ENCODE results near the gene TMEM150B.

The TMEM150B gene

DNA sequence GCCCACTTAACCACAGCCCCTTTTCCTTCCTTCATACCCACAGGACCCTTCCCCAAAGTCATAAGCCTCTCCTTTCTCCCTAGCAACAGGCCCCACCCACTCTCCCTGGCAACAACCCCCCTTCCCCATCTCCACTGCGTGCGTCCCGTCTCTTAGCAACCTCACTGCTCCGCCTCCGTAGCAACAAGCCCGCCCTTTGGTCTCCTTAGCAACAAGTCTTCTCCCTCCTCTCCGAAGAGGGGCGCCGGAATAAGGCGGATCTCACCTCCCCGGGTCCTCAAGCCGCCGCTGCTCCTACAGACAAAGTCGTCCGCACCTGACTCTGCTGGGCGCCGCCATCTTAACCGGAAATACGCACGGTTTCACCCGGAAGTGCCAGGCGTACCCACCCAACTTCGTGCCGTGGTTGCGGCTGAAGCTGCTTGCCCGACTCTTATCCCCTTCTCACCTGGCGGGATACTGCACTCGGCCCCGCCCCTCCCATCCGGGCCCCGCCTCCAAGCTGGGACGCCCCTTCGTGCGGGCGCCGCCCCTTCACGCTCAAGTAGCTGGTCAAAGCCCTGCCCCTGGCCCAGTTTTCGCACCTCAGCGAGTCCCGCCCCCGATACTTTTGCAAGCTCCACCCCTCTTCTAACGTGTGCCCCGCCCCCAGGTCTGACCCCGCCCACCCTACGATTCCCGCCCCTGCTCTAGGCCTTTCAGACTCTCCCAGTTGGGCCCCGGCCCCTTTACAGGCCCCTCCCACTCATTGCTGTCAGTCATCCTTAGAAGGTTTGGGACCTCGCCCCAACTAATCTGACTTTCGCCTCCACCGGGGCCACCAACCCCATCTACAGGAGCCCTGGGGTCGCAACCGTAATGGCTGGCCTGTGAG, 45.1 kb downstream of the TMEM150B start, which contains the start of gene HSPBP1:
Gene HSPBP1 (minus strand): TSS at position 341 of the 874 bp plus-strand sequence. CDS start 502 bp downstream, outside the sequence.
- H3K27ac ChIP-seq = peak within 1 kb of the TSS; percentile 54
- peak; percentile 89 for DNase-seq (ENCODE audit: low read depth, low spot score)

GRCh38 chr19:55279340-55279739, 45.8 kb downstream of the TMEM150B start:
- no peak for DNase-seq (ENCODE audit: low read depth, low spot score)
- peak overlapping the region; percentile 54 for H3K27ac ChIP-seq

DNA sequence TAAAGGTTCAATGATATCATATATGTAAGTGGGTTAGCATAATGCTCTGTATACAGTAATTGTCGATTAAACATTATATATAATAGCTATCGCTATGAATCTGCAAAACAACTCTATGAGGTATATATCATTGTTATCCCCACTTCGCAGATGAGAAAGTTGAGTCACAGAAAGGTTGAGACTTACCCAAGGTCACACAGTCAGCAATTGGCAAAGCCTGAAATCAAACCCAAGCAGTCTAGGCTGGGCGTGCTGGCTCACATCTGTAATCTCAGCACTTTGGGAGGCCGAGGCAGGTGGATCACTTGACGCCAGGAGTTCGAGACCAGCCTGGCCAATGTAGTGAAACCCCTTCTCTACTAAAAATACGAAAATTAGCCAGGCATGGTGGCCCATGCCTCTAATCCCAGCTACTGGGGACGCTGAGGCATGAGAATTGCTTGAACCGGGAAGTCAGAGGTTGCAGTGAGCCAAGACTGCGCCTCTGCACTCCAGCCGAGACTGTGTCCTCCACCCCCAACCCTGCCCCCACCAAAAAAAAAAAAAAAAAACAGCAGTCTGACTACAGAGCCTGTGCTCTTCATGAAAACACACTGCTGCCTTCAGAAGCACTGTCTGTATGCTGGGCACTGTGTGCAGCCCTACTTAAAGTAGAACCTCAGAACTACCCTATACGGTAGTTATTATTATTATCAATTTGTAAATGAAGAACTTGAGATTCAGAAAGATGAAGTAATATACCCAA, 46.6 kb downstream of the TMEM150B start:
- no peak for DNase-seq (ENCODE audit: low read depth, low spot score)
- no peak overlapping the region for H3K27ac ChIP-seq

DNA sequence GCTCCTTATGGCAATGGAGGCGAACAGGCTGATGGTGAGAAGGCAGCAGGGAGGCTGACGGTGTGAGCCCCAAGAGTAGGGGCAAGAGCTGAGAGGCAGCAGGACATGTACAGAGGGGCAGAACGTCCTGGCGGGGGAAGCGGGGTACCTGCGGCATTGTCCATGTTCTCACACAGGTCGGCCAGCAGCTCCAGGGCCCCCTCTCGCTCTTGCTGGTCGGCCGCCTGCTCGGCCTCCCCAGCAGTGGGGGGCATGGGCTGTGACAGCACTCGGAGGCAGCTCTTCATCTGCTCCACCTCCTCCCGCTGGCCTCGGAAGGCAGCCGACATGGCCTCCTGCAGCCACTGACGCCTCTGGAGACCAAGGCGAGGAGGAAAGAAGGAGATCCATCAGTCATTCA, 47.6 kb downstream of the TMEM150B start:
- DNase-seq (ENCODE audit: low read depth, low spot score) = no peak
- no peak overlapping the region for H3K27ac ChIP-seq

- H3K27ac ChIP-seq = no peak overlapping the region
- DNase-seq (ENCODE audit: low read depth, low spot score) = no peak
Measured at GRCh38 chr19:55276720-55277430, 48.3 kb downstream of the TMEM150B start.

GRCh38 chr19:55275851-55276719, 49.1 kb downstream of the TMEM150B start:
- no peak for DNase-seq (ENCODE audit: low read depth, low spot score)
- H3K27ac ChIP-seq = no peak overlapping the region

DNA sequence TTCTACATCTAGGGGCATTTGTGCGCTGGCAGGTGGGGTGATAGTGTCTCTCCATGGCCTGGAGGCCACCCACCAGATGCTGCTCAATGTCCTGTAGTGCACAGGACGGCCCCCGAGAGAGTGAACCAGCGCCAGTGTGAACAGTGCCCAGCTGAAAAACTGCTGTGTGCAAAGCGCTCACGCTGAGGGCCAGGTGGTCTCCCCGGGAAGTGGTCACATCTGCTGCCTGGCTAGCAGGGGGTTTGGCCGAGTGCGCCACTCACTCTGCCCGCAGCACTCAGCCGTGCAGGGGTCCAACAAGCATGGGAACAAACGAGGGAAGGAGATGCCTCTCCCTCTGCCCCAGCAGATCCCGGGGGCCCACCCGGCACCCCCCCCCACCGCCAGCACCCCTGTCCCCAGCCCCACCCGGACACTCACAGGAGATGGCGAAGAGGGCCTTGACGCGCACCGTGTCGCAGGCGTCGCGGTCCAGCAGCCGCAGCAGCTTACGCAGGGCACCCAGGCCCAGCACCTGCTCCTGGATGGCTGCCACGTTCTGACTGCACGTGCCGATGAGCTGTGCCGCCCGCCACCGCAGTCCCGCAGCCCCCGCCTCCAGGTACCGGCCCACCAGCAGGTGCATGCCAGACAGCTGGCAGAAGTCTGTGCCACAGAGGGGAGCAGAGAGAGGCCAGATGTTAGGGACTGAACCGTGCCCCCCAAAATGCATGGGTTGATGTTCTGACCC, 51.0 kb downstream of the TMEM150B start:
- DNase-seq (ENCODE audit: low read depth, low spot score) = no peak
- H3K27ac ChIP-seq = no peak overlapping the region

- H3K27ac ChIP-seq = no peak overlapping the region
- no peak for DNase-seq (ENCODE audit: low read depth, low spot score)
Measured at GRCh38 chr19:55272142-55272541, 53.0 kb downstream of the TMEM150B start.

GRCh38 chr19:55270172-55270942, 54.8 kb downstream of the TMEM150B start:
- no peak for DNase-seq (ENCODE audit: low read depth, low spot score)
- H3K27ac ChIP-seq = no peak overlapping the region

DNA sequence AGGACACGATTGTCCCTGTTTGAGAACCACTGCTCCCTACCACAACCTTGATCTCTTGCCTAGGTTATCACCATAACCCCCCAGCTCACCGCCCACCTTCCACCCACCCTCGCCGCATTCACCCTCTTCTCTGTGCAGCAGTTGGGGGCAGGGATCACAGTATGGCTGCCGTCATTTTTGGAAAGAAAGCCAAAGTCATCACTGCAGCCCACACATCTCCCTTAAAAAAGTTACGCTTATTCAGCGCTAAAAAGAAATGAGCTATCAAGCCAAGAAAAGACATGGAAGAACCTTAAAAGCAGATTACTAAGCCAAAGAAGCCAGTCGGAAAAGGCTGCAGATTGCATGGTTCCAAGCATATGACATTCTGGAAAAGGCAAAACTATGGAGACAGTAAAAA, 55.8 kb downstream of the TMEM150B start:
- DNase-seq (ENCODE audit: low read depth, low spot score) = no peak
- no peak overlapping the region for H3K27ac ChIP-seq

- no peak overlapping the region for H3K27ac ChIP-seq
- DNase-seq (ENCODE audit: low read depth, low spot score) = no peak
Measured at GRCh38 chr19:55266840-55267239, 58.3 kb downstream of the TMEM150B start.

- DNase-seq (ENCODE audit: low read depth, low spot score) = no peak
- H3K27ac ChIP-seq = no peak overlapping the region
Measured at GRCh38 chr19:55266404-55266803, 58.7 kb downstream of the TMEM150B start.

DNA sequence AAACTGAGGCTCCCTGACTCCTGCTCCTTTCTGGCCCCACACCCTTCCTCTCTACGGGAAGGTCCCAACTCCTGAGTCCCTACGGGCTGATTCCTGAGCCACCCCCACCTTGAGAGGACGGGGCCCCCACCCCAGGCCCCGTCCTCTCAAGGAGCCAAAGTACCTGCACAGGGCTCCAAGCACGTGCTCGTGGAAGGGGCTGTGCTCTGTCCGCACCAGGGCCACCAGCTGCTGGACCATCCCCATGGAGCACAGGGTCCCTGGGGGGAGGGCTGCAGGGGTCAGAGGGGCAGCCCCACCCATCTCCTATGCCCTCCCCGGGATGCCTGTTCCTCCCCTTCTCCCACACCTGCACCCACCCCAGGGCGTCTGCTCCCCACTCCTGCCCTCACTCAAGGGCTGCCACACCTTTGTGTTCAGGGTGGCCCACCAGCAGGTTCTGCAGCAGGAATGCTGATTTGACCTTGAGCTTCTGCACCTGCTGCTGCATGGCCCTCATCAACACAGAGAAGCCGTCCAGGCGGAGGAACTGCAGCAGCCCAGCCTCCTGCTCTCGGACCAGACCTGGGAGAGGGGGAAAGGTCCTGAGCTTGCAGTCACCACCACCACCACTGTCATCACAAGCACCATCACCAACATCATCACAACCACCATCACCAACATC, 59.3 kb downstream of the TMEM150B start:
- DNase-seq (ENCODE audit: low read depth, low spot score) = no peak
- H3K27ac ChIP-seq = no peak overlapping the region

GRCh38 chr19:55265173-55265572, 60.0 kb downstream of the TMEM150B start:
- no peak for DNase-seq (ENCODE audit: low read depth, low spot score)
- H3K27ac ChIP-seq = no peak overlapping the region

DNA sequence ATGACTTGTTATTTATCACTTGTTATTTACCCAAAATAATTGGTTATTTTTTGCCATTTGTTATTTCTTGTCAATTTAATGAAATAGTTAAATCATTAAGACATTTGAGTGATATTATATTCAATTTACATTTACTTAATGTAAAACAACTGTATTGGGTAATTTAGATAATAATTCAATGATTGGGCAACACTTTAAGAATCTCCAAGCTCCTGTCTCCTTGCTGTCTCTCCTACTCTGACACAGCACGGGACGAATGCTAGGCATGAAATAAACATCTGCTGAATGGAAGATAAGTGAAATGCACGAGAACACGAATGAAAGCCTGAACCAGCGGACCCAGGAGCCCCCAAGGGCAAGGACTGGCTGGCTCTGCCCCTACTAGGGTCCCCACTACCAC, 60.6 kb downstream of the TMEM150B start:
- no peak overlapping the region for H3K27ac ChIP-seq
- no peak for DNase-seq (ENCODE audit: low read depth, low spot score)
